PFSK-1 (cell line): ENCODE data around the gene DYRK3.

Experiments used
- FOXP2 ChIP-seq: optimal IDR thresholded peaks from 2 replicates; pipeline ENCODE3; 2011; ENCODE audit warnings: borderline replicate concordance, control low read depth, inconsistent platforms; ENCODE audit not compliant: insufficient read depth; ENCODE audit errors: extremely low read length, extremely low read depth
- POLR2AphosphoS5 ChIP-seq: IDR thresholded peaks from 2 replicates; pipeline ENCODE4 v1.6.1; 2012; ENCODE audit warnings: low read depth, mild to moderate bottlenecking, control low read depth, low read length, moderate library complexity
- SIN3A ChIP-seq: IDR thresholded peaks from 2 replicates; pipeline ENCODE4 v1.6.1; 2012; ENCODE audit warnings: mild to moderate bottlenecking, low read length, moderate library complexity, borderline replicate concordance; ENCODE audit not compliant: insufficient read depth
- TAF1 ChIP-seq: IDR thresholded peaks from 2 replicates; pipeline ENCODE4 v1.6.1; 2012; ENCODE audit warnings: low read length, control low read depth, borderline replicate concordance; ENCODE audit not compliant: insufficient read depth
- TF ChIP-seq, protein P1 (sequence below), 2 experiments: IDR thresholded peaks; 2 replicates each; pipeline versions ENCODE4 v1.6.1 to v1.8.0; 2011 to 2012; ENCODE audit warnings: low read depth in 2 of 2, low read length in 2 of 2, control low read depth in 1 of 2, inconsistent platforms in 1 of 2, mild to moderate bottlenecking in 1 of 2, moderate library complexity in 1 of 2; ENCODE audit not compliant: insufficient read depth in 1 of 2

The DYRK3 gene

DNA sequence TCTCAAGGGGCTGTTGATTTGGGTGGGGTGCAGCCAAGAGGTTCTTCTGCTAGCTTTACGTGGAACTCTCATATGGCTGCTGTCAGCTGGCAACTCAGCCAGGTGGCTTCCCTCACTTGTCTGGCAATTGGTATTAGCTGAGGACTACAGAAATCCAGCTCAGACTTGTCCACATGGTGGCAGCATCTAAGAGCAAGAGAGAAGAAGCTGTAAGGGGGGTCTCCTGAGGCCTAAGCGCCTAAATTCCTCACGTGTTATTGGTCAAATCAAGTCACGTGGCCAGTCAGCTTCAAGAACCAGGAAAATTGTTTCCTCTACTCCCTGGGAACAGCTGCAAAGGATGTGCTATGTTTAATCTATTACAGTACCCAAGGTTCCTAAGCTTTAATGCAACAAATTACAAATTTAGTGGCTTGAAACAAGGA is 4.2 kb upstream of the DYRK3 start:
- TF ChIP-seq, protein P1, sequence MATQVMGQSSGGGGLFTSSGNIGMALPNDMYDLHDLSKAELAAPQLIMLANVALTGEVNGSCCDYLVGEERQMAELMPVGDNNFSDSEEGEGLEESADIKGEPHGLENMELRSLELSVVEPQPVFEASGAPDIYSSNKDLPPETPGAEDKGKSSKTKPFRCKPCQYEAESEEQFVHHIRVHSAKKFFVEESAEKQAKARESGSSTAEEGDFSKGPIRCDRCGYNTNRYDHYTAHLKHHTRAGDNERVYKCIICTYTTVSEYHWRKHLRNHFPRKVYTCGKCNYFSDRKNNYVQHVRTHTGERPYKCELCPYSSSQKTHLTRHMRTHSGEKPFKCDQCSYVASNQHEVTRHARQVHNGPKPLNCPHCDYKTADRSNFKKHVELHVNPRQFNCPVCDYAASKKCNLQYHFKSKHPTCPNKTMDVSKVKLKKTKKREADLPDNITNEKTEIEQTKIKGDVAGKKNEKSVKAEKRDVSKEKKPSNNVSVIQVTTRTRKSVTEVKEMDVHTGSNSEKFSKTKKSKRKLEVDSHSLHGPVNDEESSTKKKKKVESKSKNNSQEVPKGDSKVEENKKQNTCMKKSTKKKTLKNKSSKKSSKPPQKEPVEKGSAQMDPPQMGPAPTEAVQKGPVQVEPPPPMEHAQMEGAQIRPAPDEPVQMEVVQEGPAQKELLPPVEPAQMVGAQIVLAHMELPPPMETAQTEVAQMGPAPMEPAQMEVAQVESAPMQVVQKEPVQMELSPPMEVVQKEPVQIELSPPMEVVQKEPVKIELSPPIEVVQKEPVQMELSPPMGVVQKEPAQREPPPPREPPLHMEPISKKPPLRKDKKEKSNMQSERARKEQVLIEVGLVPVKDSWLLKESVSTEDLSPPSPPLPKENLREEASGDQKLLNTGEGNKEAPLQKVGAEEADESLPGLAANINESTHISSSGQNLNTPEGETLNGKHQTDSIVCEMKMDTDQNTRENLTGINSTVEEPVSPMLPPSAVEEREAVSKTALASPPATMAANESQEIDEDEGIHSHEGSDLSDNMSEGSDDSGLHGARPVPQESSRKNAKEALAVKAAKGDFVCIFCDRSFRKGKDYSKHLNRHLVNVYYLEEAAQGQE (IDR thresholded peaks at IDR 0.05; ENCODE audit: insufficient read depth in 1 of 2, low read depth in 2 of 2, low read length in 2 of 2) = no peak
- TF ChIP-seq POLR2AphosphoS5 (no peak), SIN3A (no peak), FOXP2 (no peak), TAF1 (no peak)

DNA sequence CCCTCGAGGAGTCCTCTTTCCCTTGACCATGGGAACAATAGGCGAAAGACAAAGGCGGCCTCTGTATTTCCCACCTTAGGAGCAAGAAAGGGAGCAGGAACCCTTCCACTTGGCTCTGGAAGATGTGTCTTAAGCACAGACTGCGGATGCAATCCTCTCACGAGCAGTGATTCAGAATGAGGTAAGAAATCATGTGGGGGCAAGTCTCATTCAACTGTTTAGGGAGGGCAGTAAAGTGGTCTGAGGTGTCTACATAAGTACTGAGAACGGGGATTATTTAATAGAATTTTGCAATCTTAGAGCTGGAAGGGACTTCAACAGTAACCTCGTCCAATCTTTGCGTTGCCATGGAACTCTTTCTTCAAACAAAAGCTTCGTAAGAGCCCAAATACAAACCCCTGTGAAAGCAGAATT is 1.6 kb upstream of the DYRK3 start:
- TF ChIP-seq TAF1 (no peak), POLR2AphosphoS5 (no peak), FOXP2 (no peak), SIN3A (no peak)
- TF ChIP-seq, protein P1 (IDR thresholded peaks at IDR 0.05; ENCODE audit: insufficient read depth in 1 of 2, low read depth in 2 of 2, low read length in 2 of 2) = no peak

DNA sequence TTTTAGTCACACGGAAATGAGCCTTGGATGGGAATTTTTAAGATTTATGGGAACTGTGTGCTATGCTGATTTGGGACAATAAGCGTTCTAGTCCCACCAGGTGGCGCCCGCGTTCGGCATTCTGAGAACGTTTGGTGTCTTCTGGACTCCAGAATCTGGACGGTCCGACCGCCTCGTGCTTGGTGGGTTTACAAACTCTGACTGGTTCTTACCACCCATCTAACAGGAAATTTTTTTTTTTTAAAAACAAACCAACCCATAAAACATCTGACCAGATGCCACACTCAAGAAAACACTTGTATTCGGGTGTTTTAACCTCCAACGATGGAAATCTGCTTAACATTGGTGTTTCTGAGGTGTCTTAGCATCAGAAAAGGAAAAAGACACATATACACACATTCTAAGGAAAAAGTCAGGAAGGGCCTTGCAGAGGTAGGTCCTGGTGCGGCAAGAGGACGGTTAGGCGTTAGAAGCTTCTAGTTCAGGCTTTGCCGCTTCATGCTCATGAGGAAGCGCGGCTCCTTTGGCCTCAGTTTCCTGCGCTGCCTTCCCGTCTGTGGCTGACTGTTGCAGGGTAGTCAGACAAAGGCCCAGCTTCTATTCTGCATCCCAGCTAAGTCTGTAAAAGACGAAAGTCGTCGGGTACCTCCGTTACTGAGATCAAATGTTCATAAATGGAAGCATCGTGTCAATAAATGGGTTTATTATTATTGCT is 814 bp upstream of the DYRK3 start:
- TF ChIP-seq POLR2AphosphoS5 = no peak
- no peak for TF ChIP-seq FOXP2
- TF ChIP-seq TAF1 = no peak
- TF ChIP-seq, protein P1 (IDR thresholded peaks at IDR 0.05; ENCODE audit: insufficient read depth in 1 of 2, low read depth in 2 of 2, low read length in 2 of 2) = no peak
- no peak for TF ChIP-seq SIN3A

DNA sequence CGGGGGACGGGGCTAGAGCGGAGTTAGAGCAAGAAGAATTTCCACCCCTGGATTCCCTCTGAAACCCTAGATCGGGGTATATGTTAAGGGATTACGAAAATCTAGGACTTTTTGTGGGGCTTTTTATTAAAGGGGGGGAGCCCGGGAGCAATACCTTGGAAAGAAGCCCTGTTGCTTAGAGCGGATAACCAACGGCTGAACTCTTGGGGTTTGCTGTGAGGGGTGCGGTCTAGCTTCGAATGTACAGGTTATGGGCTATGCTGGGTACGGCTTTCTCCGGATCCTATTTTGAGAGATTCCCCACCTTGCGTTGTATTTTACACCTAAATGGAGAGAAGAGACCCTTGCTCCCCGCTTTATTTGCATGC is 626 bp downstream of the DYRK3 start:
- no peak for TF ChIP-seq SIN3A
- no peak for TF ChIP-seq TAF1
- TF ChIP-seq, protein P1 (IDR thresholded peaks at IDR 0.05; ENCODE audit: insufficient read depth in 1 of 2, low read depth in 2 of 2, low read length in 2 of 2) = no peak
- TF ChIP-seq POLR2AphosphoS5 = no peak
- TF ChIP-seq FOXP2 = no peak

DNA sequence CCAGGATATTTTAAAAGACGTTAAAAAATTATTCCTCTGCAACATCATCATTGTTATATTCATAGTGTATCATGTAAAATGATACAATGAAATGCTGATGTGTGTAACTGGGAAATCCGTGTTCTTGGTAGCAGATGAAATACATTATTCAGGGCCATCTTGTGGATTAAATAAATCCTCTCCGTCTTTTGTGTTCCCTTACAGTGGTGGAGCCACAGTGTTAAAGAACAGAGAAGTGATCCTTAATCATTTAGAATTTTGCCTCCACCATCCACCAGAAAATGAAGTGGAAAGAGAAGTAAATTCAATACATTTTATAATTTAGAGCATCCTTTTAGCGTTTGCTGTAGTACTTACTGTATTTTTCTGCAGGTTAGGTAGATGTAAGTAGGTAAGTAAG is 1.3 kb downstream of the DYRK3 start:
- TF ChIP-seq FOXP2 (no peak), POLR2AphosphoS5 (no peak)
